Activated CD4-positive, alpha-beta T cell treated with anti-CD3 and anti-CD28 coated beads, Interleukin-2, Interleukin-6, amounts not matched to agents 100 ng/mL and 50 ng/mL, durations not matched to agents 16 hours and 8 hours (primary cell): Measurements from ENCODE around the gene CDC25A.
"Not testable (repeated sequence)": the region's sequence is repeated elsewhere in the genome, so short reads cannot be mapped to it uniquely, and the experiment has no call there.

Experiments used
- DNase-seq: peaks from one replicate; pipeline ENCODE4 v3.0.0-alpha.2; 2020

CDC25A gene

DNA sequence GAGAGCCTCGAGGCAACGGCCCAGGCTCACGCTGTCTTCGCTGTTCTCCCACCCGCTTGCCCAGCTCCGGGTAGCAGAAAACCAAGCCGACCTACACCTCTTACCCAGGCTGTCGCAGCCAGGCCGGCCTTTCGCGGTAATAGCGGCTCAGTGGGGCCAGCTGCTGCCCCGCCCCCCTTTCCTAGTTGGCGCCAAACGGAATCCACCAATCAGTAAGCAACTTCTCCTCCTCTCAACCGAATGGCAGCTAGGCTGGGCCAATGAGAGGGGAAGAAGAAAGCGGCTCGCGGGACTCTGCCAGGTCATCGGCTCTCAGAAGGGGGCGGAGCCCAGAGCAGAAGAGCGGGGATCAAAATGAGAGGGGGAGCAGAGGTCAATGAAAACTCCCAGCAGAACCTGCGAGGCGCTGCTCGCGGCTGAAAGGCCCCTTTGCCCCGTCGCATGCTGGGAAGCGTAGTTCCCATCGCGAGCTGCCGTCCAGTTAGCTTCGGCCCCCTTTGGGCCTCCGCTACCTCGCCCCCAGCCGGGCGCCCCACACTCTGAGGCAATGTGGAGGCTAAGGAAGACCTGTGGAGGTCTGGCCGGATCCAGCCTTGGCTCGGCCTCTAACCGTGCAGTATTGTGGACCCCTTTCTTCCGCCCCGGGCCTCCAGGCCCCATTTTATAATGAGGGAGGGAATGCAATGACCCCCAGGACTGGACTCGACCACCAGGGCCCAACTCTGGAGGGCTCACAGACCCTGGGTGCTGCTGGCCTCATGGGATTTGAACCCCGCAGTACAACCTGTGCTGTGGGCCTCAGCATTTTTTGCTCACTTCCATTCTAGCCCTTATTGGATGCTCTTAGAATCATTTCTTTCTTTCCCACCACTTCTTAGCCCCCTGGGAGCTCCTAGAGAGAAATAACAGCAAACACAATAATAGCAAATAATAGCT is at the start of gene CDC25A:
TSS of gene CDC25A (minus strand) at position 152 of the 936 bp plus-strand sequence. CDS start 470 bp downstream, outside the sequence.
- peak; percentile 99 for DNase-seq

DNA sequence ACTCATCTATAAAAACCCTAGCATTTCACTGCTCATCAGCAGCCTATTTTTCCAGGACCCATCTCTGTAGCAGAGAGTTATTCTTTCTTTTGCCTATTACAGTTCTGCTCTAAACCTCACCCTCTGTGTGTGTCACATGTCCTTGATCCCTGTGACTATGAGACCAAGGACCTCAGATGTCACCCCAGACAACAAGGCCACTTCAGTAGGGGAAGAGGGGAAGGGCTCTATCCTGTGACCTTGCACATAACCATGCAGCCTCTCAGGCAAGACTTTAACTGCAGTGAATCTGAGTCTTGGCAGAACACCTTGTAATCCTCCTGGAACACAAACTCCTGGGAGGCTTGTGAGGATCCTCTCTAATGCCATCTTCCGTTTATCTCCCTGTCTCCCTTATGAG is 48.3 kb upstream of the CDC25A start:
- DNase-seq, result no peak

DNA sequence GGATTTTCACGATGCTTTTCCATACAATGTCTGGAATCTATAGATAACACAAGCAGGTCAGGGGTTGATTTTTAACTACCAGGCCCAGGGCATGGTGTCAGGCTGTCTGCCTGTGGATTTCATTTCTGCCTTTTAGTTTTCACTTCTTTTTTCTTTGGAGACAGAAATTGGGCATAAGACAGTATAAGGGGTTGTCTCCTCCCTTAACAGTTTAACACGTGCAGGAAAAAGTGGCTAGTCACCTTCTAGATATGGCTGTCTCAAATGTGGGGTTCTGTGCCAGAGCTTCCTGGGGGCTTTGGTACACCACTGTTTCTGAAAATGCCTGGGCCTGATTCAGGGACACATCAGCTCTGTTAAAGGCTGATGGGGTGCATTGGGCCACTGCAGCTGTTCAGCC is 45.3 kb upstream of the CDC25A start:
- DNase-seq, result no peak

DNA sequence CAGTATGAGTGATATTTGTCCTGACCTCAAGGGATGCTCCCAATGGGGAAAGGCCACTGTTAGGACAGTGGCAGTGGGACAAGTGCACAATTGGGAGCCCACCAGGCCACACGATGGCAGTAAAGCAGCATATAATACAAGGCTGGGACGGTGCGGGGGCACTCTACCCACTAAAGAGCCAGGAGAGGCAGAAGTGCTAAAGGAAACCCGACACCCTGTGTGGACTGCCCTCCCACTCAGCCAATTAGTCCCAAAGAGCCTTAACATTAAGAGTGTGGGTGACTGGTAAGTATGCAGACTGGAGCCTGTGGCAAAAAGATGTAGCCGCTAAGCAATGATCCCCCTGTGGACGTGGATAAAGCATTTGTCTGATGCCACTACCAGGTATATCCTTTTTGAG is 44.5 kb upstream of the CDC25A start:
- peak; percentile 72 for DNase-seq

DNA sequence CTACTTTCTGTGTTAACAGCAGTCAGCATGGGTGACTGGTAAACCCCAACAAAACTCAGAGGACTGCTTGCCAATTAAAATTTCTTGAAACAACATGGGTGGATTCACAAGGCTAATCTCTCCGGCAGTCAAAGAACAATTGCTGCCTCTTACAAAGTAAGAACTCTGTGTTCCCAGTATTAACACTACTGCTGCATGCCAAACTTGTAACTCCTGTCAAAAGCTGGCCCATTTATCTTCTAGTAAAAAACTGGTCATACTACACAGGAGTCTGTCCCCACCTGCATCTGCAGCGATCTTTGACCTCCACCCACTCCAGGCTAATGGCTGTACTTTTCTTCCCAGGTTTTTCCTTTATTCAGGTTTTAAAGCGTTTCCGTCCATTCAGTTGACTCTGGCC is 44.0 kb upstream of the CDC25A start:
- no peak for DNase-seq

DNA sequence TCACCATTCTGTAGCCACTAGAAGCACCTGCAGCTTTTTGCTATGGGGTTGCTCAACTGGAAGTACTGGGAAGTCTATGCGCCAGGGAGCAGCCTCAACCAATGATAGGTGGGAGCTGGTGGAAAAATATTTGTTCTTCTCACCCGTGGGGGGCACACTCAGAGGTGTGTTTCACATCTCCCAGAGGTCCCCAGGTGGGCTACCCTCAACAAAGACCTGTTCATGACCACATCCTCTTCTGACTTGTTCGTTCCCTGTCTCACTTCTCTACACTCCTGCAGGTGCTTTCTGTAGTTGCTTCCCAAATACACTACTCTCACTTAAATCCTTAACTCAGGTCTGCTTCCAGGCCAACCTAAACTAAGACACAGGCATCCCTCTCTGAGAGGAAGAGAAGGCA is 38.7 kb upstream of the CDC25A start:
- DNase-seq, result no peak

DNA sequence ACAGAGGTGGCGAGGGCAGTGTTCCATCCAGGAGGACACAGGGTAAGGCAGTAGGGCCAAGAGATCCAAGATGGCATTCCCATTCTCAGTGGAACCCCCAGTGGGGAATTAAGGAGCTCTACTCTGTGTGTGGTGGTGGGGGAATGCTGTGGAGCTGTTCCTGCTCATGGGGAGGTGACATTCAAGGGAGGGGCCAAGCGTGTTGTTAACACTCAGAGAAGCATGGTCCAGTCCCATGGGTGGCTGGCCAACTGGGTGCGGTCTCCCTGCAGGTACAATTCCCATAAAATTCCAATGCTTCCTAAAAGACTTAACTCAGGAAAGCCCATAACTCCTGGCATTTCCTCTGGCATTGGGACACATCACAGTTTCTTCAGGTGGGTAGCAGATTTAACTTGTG is 37.4 kb upstream of the CDC25A start:
- no peak for DNase-seq

DNA sequence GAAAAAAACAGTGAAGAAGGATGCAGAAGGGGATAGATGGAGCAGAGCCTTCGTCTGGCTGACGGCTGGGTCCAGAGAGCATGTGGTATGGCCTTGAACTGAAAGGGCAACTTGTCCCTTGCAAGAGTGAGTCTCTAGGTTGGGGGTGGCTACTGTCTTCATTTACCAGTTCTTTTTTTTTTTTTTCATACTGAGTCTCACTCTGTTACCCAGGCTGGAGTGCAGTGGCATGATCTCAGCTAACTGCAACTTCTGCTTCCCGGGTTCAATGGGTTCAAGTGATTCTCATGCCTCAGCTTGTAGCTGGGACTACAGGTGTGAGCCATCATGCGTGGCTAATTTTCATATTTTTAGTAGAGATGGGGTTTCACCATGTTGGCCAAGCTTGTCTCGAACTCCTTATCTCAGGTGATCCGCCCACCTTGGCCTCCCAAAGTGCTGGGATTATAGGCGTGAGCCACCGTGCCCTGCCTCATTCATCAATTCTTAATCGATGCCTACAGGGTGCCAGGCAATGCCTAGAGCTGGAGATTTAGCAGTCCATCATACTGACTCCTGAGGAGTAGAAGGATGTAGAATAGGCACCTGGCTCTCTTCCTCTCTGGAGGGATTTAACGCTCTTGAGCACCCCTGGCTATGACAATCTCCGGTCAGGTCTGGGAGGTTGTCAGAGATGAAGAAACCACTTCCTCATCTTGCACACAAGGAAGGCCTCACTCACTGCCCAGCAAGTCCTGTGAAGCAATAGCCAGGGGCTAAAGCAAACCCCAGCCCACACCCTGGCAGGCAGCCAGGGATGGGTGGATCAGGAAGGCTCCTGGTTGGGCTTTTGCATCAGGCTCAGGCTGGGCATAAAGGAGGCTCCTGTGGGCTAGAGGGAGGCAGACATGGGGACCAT is 34.6 kb upstream of the CDC25A start, which contains the start of gene CAMP:
TSS of gene CAMP (plus strand) at position 880 of the 898 bp plus-strand sequence. CDS start at position 897, 17 bp downstream.
- DNase-seq, result no peak

DNA sequence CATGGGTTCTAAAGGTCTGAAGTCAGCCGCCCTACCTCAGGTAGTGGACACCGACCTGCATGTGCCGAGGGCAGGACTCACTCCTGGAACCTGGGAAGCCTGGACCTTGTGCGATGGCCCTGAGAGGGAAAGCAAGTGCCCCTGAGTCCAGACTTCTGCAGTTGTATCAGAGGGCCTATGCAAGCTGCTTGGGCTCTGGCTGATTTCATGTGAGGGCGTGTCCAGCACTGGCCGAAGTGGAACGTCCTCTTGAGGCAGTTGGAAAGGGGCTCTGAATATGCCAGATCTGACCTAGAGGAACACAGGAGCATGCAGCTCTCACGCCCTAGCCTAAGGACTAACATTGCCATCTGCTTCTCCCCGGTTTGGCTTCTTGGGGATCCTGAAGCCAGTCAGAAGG is 32.5 kb upstream of the CDC25A start:
- DNase-seq, result no peak

DNA sequence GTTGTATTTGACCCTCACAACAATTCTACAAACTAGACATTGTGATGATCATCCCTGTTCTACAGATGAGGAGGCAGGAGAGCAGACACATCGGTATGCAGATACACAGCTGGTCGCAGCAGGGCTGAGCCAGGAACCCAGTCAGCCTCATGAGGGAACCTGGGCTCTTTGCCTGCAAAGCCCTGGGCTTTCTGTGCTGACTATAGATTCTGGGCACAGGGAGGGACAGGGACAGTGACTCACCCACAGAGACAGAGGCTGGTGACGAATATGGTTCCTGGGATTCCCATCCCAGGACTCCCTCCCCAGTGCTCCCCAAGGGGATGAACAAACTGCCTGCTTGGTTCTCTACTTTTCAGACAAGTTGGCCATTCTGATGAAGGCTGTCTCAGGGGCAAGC is 31.3 kb upstream of the CDC25A start:
- no peak for DNase-seq

DNA sequence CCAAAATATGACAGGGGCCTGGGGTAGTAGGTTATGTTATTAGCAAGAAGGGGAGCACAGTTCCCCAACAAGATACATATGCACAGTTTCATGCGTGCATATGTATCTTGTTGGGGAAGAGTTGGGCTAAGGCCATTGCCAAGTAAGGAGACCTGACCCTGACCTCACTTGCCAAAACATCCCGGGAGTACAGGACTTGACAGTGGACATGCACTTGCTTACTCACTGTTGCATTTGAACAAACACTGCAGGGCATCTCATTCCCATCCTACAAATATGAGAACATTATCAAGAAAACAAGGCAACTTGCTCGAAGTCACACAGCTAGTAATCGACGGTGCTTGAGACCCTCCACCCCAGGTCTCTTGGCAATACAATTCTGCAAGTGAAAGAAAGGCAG is 30.3 kb upstream of the CDC25A start:
- no peak for DNase-seq

DNA sequence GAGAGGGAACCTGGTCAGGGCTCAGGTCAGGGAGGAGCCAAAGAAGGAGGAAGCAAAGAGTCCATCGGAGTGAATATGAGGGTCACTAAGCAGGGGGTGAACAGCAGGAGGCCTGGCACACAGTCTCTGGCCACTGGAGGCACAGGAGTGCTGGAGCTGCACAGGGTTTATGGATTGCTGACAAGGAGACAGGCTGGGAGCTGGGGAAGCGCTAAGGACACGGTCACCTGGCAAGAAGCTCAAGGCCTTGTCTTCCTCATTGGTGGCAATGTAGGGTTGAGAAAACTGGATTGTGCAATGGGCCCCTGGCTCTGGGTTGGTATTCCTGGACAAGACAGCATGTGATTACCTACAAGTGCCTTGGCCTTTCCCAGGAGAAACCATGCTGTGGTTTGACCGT is 29.2 kb upstream of the CDC25A start:
- DNase-seq, result no peak

DNA sequence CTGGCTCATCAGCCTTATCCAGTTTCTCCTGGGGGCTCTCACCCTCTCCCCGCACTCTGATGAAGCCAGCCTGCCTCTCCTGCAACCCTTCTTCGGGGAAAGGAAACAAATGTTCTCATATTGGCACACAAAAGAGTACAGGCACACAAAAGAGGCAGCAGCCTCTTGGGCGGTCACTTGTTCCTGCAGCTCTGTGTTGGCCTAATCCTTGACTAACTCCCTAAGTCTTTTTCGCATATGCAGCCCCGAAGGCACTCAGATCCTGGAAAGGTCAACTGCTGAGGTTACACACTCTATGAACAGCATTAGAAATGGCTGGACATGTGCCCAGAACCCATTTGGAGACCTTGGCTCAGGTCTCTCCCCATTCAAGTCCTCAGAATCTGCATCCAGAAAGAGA is 27.7 kb upstream of the CDC25A start:
- no peak for DNase-seq

DNA sequence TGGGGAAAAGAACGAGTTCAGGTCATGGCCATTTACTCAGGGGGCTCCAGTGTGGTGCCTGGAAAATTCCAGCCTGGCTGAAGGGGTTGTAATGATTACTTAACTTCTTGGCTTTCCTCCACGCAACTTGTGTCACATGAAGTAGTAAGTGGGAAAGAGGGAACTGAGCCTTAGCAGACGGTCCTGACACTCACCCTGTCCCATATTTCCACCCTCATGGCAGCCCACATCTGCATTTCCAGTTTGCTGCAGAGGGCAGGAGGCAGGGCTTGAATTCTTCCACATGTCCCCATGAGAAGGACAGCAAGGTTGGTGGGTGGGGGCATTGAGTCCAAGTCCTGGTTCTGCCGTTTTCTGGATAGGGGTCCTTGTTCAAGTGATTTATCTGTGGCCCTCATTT is 27.2 kb upstream of the CDC25A start:
- DNase-seq, result no peak

DNA sequence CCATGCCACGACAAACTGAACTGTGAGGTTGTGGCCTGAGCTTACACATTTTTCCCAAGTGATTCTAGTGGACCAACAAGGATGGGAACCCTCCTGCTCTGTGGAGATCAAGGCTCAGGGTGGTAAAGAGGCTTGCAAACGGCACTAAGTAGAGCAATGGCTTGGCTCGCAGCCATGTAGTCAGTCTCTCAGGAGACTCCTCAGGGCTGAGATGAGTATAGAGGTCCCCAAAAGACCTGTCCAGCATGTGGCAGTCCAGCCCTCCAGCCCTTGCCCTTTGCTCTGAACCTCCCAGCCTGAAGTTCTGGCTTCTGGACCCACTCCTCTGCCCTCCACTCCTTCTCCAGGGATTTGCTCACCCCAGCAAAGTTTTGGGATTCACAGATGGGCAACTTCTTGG is 26.8 kb upstream of the CDC25A start:
- no peak for DNase-seq

DNA sequence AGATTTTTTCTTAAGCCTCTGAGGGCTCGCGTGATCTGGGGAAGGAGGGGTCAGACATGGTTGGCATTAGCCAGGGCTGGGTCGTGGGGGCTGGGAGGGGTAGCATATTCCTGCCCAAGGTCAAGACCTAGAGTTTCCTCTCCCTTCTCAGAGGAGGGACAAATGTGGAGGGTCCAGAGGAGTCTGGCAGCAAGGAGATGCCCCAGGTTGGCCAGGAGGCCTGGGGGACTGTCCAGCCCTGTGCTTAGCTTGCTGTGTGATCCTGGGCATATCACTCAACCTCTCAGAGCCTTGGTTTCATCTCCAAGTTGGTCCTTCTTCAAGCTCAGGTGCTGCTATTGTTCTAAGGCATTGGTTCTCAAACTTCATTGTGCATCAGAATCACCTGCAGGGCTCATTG is 26.0 kb upstream of the CDC25A start:
- DNase-seq, result no peak

DNA sequence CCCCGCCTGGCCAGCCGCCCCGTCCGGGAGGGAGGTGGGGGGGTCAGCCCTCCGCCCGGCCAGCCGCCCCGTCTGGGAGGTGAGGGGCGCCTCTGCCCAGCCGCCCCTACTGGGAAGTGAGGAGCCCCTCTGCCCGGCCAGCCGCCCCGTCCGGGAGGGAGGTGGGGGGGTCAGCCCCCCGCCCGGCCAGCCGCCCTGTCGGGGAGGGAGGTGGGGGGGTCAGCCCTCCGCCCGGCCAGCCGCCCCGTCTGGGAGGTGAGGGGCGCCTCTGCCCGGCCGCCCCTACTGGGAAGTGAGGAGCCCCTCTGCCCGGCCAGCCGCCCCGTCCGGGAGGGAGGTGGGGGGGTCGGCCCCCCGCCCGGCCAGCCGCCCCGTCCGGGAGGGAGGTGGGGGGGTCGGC is 23.6 kb upstream of the CDC25A start:
- not testable (repeated sequence) for DNase-seq

DNA sequence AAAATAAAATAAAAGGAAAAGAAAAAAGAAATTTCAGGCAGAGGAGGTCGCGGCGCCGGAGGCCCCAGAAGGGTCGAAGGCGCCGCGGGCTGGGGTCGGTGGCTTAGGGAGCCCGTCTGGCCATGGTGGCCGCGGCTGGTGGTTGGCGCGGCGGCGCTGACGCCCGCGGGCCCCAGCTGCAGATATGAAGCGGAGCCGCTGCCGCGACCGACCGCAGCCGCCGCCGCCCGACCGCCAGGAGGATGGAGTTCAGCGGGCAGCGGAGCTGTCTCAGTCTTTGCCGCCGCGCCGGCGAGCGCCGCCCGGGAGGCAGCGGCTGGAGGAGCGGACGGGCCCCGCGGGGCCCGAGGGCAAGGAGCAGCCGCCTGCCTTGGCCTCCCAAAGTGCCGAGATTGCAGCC is 22.3 kb upstream of the CDC25A start:
- not testable (repeated sequence) for DNase-seq

DNA sequence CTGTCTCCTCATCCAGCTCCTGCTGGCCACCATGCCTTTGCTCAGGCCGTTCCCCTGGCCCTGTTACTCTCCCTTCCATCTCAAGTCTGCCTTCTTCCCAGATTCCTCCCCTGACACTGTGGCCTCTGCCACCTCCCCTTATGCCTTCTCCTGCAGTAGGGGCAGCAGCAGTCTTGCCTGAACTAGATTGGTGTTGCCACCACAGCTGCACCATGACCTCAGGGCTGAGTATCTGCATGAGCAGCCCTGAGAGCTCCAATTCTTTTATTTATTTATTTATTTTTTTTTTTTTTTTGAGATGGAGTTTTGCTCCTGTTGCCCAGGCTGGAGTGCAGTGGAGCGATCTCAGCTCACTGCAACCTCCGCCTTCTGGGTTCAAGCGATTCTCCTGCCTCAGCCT is 21.2 kb upstream of the CDC25A start:
- no peak for DNase-seq

DNA sequence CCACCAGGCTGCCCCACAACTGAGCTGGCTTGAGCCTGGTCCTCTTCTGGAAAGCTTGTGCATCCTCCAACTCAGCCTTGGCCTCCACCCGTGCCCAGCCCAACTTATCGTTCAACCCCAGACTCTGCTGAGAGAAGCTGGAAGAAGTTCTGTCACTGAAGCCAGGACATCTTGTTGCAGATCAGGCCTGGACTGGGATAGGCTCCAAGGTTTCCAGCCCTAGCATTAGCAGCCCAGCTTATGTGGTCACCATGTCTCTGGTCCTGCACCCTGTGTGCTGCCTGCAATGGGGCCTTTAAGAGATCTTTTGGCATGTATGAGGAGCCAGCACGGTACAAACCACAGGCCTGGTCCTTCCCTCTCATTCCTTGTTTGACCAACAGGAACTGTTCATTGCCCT is 19.9 kb upstream of the CDC25A start:
- DNase-seq, result no peak

DNA sequence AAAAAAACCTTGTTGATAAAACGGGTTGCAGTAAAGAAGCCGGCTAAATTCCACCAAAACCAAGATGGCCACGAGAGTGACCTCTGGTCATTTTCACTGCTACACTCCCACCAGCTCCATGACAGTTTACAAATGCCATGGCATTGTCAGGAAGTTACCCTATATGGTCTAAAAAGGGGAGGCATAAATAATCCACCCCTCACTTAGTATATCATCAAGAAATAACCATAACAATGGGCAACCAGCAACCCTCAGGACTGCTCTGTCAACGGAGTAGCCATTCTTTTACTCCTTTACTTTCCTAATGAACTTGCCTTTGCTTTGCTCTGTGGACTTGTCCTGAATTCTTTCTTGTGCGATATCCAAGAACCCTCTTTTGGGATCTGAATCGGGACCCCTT is 14.4 kb upstream of the CDC25A start:
- DNase-seq, result no peak

DNA sequence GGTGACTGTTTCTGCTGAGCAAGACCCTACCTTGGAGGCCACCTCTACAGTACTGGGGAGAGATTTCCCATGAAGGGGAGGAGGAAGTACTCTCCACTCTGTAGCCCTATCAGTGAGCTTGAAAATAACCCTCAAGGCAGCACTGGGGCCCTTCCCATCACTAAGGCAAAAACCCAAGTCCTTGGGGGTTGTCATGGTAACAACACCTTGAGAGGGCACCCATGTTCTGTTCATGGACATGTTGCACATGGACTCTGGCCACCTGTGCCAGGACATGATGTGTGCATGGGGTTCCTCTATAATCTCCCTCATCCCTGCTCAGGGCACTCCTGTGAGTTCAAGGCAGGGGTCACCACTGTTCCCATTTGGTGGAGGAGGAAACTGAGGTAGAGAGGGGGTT is 10.9 kb upstream of the CDC25A start:
- no peak for DNase-seq

DNA sequence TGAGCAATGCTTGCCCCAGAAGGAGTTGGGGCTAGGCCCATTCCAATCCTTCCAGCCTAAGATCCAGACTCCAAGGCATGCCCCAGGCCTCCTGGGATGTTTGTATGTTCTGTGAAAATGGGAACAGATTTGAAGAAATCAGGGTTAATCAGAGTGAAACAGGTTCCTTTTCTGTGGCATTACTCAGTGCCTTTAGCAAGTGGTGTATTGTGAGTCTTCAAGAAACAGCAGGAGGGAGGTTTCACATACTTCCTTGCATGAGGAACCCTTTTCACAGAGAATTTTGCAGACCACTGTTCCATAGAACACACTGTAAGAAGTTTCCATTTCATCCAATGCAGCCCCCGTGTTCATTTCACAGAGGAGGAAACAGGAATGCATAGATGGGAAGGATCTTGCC is 8.4 kb upstream of the CDC25A start:
- no peak for DNase-seq
